Activated CD8-positive, alpha-beta T cell treated with anti-CD3 and anti-CD28 coated beads for 36 hours (primary cell): ENCODE data around the gene GRM8. TPM values are rescaled to one million over a fixed set of nuclear protein-coding genes. Genes with fewer than 3 reads are reported as not detected.
"Not testable (repeated sequence)": the region's sequence is repeated elsewhere in the genome, so short reads cannot be mapped to it uniquely, and the experiment has no call there.

ENCODE experiments used
- ATAC-seq: fragments of 200-7000 bp; cut with Tn5 transposase; one replicate; pipeline ENCODE4 v1.10.0; 2021; ENCODE audit warnings: mild to moderate bottlenecking, moderate library complexity
- CTCF ChIA-PET: fragments of 350-600 bp; sonication (Branson Sonifier 250); formaldehyde crosslinking; loops from one replicate; lab custom pipeline; 2021; ENCODE audit warnings: antibody characterized with exemption; lab: Charles Lee
- POLR2A ChIA-PET: fragments of 350-600 bp; sonication (Branson Sonifier 250); formaldehyde crosslinking; loops from one replicate; lab custom pipeline; 2021; ENCODE audit warnings: antibody characterized with exemption; lab: Charles Lee
- DNase-seq: peaks from one replicate; pipeline ENCODE4 v3.0.0-alpha.2; 2020
- H3K27ac Mint-ChIP-seq: one replicate; pipeline ENCODE4 v1.8.0; 2021; ENCODE audit warnings: mild to moderate bottlenecking, mixed read lengths
- H3K27me3 Mint-ChIP-seq: one replicate; pipeline ENCODE4 v1.8.0; 2021; ENCODE audit warnings: mixed read lengths
- H3K36me3 Mint-ChIP-seq: one replicate; pipeline ENCODE4 v1.8.0; 2021; ENCODE audit warnings: low read depth, mixed read lengths
- H3K4me1 Mint-ChIP-seq: one replicate; pipeline ENCODE4 v1.8.0; 2021; ENCODE audit warnings: low read depth, mixed read lengths
- H3K4me3 Mint-ChIP-seq: one replicate; pipeline ENCODE4 v1.8.0; 2021; ENCODE audit warnings: mild to moderate bottlenecking, moderate library complexity, mixed read lengths
- H3K9me3 Mint-ChIP-seq: one replicate; pipeline ENCODE4 v1.8.0; 2021; ENCODE audit warnings: mixed read lengths
- CTCF ChIP-seq: fragments of 200-600 bp; IDR thresholded peaks from one replicate; pipeline ENCODE4 v1.8.0; 2022; ENCODE audit warnings: antibody characterized with exemption, mild to moderate bottlenecking
- intact Hi-C: fragments of 100-400 bp; cut with micrococcal nuclease; formaldehyde crosslinking; loops from one replicate; pipeline ENCODE4 v1.10.0; 2022
- total RNA-seq, 2 experiments: library from RNA; stranded (reverse); gene quantifications; one replicate each; pipeline ENCODE4 v1.2.3, GENCODE V29; 2021

Gene GRM8
- total RNA-seq, 2 experiments from 2014 or later, result not detected

GRCh38 chr7:126685596-126685995, 567.1 kb downstream of the GRM8 start:
- Mint-ChIP-seq H3K9me3 (no peaks in the 10 kb centered on the region), H3K4me1 (no peaks in the 10 kb centered on the region), H3K27me3 (no peaks in the 10 kb centered on the region), H3K27ac (no peak overlapping the region), H3K4me3 (no peak overlapping the region), H3K36me3 (no peaks in the 10 kb centered on the region)
- ATAC-seq, result no peak
- ChIA-PET CTCF (no interaction called here), POLR2A (no interaction called here)
- intact Hi-C loops, result no loop called here
- no peak for DNase-seq
- TF ChIP-seq CTCF, result no peak

- POLR2A ChIA-PET, result no interaction called here
- Mint-ChIP-seq H3K36me3 (no peaks in the 10 kb centered on the region), H3K27me3 (no peaks in the 10 kb centered on the region), H3K4me3 (no peak overlapping the region), H3K9me3 (no peaks in the 10 kb centered on the region), H3K27ac (no peak overlapping the region), H3K4me1 (no peaks in the 10 kb centered on the region)
- intact Hi-C loops, result no loop called here
- CTCF ChIA-PET, result no interaction called here
- DNase-seq (no peak), ATAC-seq (no peak)
- TF ChIP-seq CTCF, result no peak
These were observed 567.6 kb downstream of the GRM8 start for GRCh38 chr7:126685018-126685573.

- Mint-ChIP-seq H3K36me3 (no peaks in the 10 kb centered on the region), H3K4me3 (no peak overlapping the region), H3K9me3 (no peaks in the 10 kb centered on the region), H3K27me3 (no peaks in the 10 kb centered on the region), H3K4me1 (no peaks in the 10 kb centered on the region), H3K27ac (no peak overlapping the region)
- no peak for TF ChIP-seq CTCF
- DNase-seq (no peak), ATAC-seq (no peak)
- intact Hi-C loops, result no loop called here
- CTCF ChIA-PET, result no interaction called here
- POLR2A ChIA-PET, result no interaction called here
These were observed 570.6 kb downstream of the GRM8 start for GRCh38 chr7:126682176-126682575.

- intact Hi-C loops, H3K27ac Mint-ChIP-seq, DNase-seq, ATAC-seq, POLR2A ChIA-PET, CTCF ChIA-PET, H3K4me1 Mint-ChIP-seq, H3K27me3 Mint-ChIP-seq, H3K4me3 Mint-ChIP-seq, H3K36me3 Mint-ChIP-seq, H3K9me3 Mint-ChIP-seq: not testable (repeated sequence)
These were observed 584.0 kb downstream of the GRM8 start for GRCh38 chr7:126668762-126669161.

GRCh38 chr7:126668367-126668752, 584.4 kb downstream of the GRM8 start:
- TF ChIP-seq CTCF, result no peak
- no peak overlapping the region for H3K27ac Mint-ChIP-seq
- DNase-seq (no peak), ATAC-seq (no peak)
- no peaks in the 10 kb centered on the region for H3K36me3 Mint-ChIP-seq
- H3K9me3 Mint-ChIP-seq, result no peaks in the 10 kb centered on the region
- no peaks in the 10 kb centered on the region for H3K4me1 Mint-ChIP-seq
- no peak overlapping the region for H3K4me3 Mint-ChIP-seq
- ChIA-PET CTCF (no interaction called here), POLR2A (no interaction called here)
- H3K27me3 Mint-ChIP-seq, result no peaks in the 10 kb centered on the region
- intact Hi-C loops, result no loop called here
